ENCODE measurements around the gene SIRPA.

DNA sequence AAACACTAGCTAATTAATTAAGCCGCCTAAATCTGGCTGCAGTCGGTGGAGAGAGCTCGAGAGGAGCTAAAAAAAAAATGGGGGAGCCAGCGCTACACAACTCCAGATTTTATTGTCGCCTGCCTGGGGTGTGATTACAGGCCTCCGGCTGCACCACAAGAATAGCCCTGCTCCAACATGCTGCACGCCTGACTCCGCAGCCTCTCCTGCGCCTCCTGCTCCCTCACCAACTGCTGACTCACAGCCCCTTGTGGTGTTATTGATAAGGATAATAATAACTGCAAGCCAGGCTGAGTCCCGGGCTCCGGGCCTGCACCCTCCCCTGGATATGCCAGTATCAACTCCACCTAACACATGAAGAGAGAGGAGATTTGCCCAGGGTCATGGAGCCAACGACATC is 16.8 kb downstream of the SIRPA start:
- TF ChIP-seq, protein P1, sequence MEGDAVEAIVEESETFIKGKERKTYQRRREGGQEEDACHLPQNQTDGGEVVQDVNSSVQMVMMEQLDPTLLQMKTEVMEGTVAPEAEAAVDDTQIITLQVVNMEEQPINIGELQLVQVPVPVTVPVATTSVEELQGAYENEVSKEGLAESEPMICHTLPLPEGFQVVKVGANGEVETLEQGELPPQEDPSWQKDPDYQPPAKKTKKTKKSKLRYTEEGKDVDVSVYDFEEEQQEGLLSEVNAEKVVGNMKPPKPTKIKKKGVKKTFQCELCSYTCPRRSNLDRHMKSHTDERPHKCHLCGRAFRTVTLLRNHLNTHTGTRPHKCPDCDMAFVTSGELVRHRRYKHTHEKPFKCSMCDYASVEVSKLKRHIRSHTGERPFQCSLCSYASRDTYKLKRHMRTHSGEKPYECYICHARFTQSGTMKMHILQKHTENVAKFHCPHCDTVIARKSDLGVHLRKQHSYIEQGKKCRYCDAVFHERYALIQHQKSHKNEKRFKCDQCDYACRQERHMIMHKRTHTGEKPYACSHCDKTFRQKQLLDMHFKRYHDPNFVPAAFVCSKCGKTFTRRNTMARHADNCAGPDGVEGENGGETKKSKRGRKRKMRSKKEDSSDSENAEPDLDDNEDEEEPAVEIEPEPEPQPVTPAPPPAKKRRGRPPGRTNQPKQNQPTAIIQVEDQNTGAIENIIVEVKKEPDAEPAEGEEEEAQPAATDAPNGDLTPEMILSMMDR (conservative IDR thresholded peaks at IDR 0.05 in 1 of 2, IDR thresholded peaks at IDR 0.05 in 1 of 2; ENCODE audit: low read depth in 1 of 2, low read length in 2 of 2) = no peak
- no peak for TF ChIP-seq EZH2 (IDR thresholded peaks at IDR 0.05; ENCODE audit: low read length, missing control alignments)

All from fibroblast of lung (primary cell).